ENCODE results near the gene PROX2. TPM values are rescaled to one million over a fixed set of nuclear protein-coding genes. Genes with fewer than 3 reads are reported as not detected.

PROX2 gene
- polyA plus RNA-seq (2013, experiment 1 of 4), result not detected
- not detected for polyA plus RNA-seq (2013, experiment 2 of 4)
- not detected for polyA plus RNA-seq (2013, experiment 3 of 4)
- not detected for polyA plus RNA-seq (2013, experiment 4 of 4)

- Histone ChIP-seq H3K36me3 (ENCODE audit: control insufficient read depth, insufficient read depth, low read length) (no peaks in the 10 kb centered on the region), H3K4me1 (ENCODE audit: control insufficient read depth, insufficient read depth, low read length) (peaks cover 3% of the 10 kb centered on the region), H3K27ac (ENCODE audit: insufficient read depth, low read depth, low read length, poor library complexity, severe bottlenecking) (no peak within 1 kb of the TSS), H3K4me3 (ENCODE audit: insufficient read depth, low read depth, low read length) (no peak within 1 kb of the TSS), H3K27me3 (ENCODE audit: control insufficient read depth, insufficient read depth, low read length, poor library complexity, severe bottlenecking) (no peaks in the 10 kb centered on the region), H3K9me3 (ENCODE audit: control insufficient read depth, low read length) (no peaks in the 10 kb centered on the region)
- 61 to 62% methylated on average over 12 to 13 of the region's 13 CpGs for WGBS, 2 experiments
Observed at GRCh38 chr14:74875941-74876913, at the start of gene PROX2. PROX2 (minus strand) TSS chr14:74876145; CDS start chr14:74863834, 12,311 bp downstream.

GRCh38 chr14:74924061-74924460, 48.1 kb upstream of the PROX2 start:
- Histone ChIP-seq H3K4me1 (ENCODE audit: control insufficient read depth, insufficient read depth, low read length) (no peaks in the 10 kb centered on the region), H3K4me3 (ENCODE audit: insufficient read depth, low read depth, low read length) (no peak overlapping the region), H3K27me3 (ENCODE audit: control insufficient read depth, insufficient read depth, low read length, poor library complexity, severe bottlenecking) (peaks cover 11% of the 10 kb centered on the region), H3K9me3 (ENCODE audit: control insufficient read depth, low read length) (no peaks in the 10 kb centered on the region), H3K36me3 (ENCODE audit: control insufficient read depth, insufficient read depth, low read length) (no peaks in the 10 kb centered on the region), H3K27ac (ENCODE audit: insufficient read depth, low read depth, low read length, poor library complexity, severe bottlenecking) (no peak overlapping the region)
- WGBS, 2 experiments, result 88 to 89% methylated on average over 11 of the region's 11 CpGs

GRCh38 chr14:74922752-74923401, 46.9 kb upstream of the PROX2 start, which contains the start of gene RPS6KL1:
RPS6KL1 (minus strand) TSS chr14:74923260; CDS start chr14:74921541, 1,719 bp downstream.
- 1% methylated on average over 48 to 51 of the region's 51 CpGs for WGBS, 2 experiments
- peaks cover 11% of the 10 kb centered on the region for H3K27me3 ChIP-seq (ENCODE audit: control insufficient read depth, insufficient read depth, low read length, poor library complexity, severe bottlenecking)
- H3K4me3 ChIP-seq (ENCODE audit: insufficient read depth, low read depth, low read length), result peak within 1 kb of the TSS; percentile 64
- H3K27ac ChIP-seq (ENCODE audit: insufficient read depth, low read depth, low read length, poor library complexity, severe bottlenecking), result no peak within 1 kb of the TSS
- H3K4me1 ChIP-seq (ENCODE audit: control insufficient read depth, insufficient read depth, low read length), result no peaks in the 10 kb centered on the region
- H3K9me3 ChIP-seq (ENCODE audit: control insufficient read depth, low read length), result no peaks in the 10 kb centered on the region
- no peaks in the 10 kb centered on the region for H3K36me3 ChIP-seq (ENCODE audit: control insufficient read depth, insufficient read depth, low read length)

GRCh38 chr14:74921987-74922751, 46.2 kb upstream of the PROX2 start:
- peak overlapping the region; percentile 64 for H3K4me3 ChIP-seq (ENCODE audit: insufficient read depth, low read depth, low read length)
- no peak overlapping the region for H3K27ac ChIP-seq (ENCODE audit: insufficient read depth, low read depth, low read length, poor library complexity, severe bottlenecking)
- peaks cover 11% of the 10 kb centered on the region for H3K27me3 ChIP-seq (ENCODE audit: control insufficient read depth, insufficient read depth, low read length, poor library complexity, severe bottlenecking)
- WGBS, 2 experiments, result 70 to 73% methylated on average over 19 of the region's 19 CpGs
- H3K4me1 ChIP-seq (ENCODE audit: control insufficient read depth, insufficient read depth, low read length), result no peaks in the 10 kb centered on the region
- H3K9me3 ChIP-seq (ENCODE audit: control insufficient read depth, low read length), result no peaks in the 10 kb centered on the region
- no peaks in the 10 kb centered on the region for H3K36me3 ChIP-seq (ENCODE audit: control insufficient read depth, insufficient read depth, low read length)

- WGBS, 2 experiments, result 94 to 96% methylated on average over 19 of the region's 19 CpGs
- Histone ChIP-seq H3K4me3 (ENCODE audit: insufficient read depth, low read depth, low read length) (no peak overlapping the region), H3K4me1 (ENCODE audit: control insufficient read depth, insufficient read depth, low read length) (no peaks in the 10 kb centered on the region), H3K36me3 (ENCODE audit: control insufficient read depth, insufficient read depth, low read length) (no peaks in the 10 kb centered on the region), H3K9me3 (ENCODE audit: control insufficient read depth, low read length) (no peaks in the 10 kb centered on the region), H3K27me3 (ENCODE audit: control insufficient read depth, insufficient read depth, low read length, poor library complexity, severe bottlenecking) (peaks cover 11% of the 10 kb centered on the region), H3K27ac (ENCODE audit: insufficient read depth, low read depth, low read length, poor library complexity, severe bottlenecking) (no peak overlapping the region)
Observed at GRCh38 chr14:74921053-74921620, 45.2 kb upstream of the PROX2 start.

- 87 to 92% methylated on average over 4 of the region's 4 CpGs for WGBS, 2 experiments
- Histone ChIP-seq H3K4me1 (ENCODE audit: control insufficient read depth, insufficient read depth, low read length) (no peaks in the 10 kb centered on the region), H3K27ac (ENCODE audit: insufficient read depth, low read depth, low read length, poor library complexity, severe bottlenecking) (no peak overlapping the region), H3K27me3 (ENCODE audit: control insufficient read depth, insufficient read depth, low read length, poor library complexity, severe bottlenecking) (peaks cover 10% of the 10 kb centered on the region), H3K4me3 (ENCODE audit: insufficient read depth, low read depth, low read length) (no peak overlapping the region), H3K9me3 (ENCODE audit: control insufficient read depth, low read length) (no peaks in the 10 kb centered on the region), H3K36me3 (ENCODE audit: control insufficient read depth, insufficient read depth, low read length) (no peaks in the 10 kb centered on the region)
Observed at GRCh38 chr14:74920281-74920680, 44.3 kb upstream of the PROX2 start.

GRCh38 chr14:74919421-74920165, 43.6 kb upstream of the PROX2 start:
- H3K36me3 ChIP-seq (ENCODE audit: control insufficient read depth, insufficient read depth, low read length), result no peaks in the 10 kb centered on the region
- no peak overlapping the region for H3K27ac ChIP-seq (ENCODE audit: insufficient read depth, low read depth, low read length, poor library complexity, severe bottlenecking)
- no peak overlapping the region for H3K4me3 ChIP-seq (ENCODE audit: insufficient read depth, low read depth, low read length)
- peaks cover 8% of the 10 kb centered on the region for H3K27me3 ChIP-seq (ENCODE audit: control insufficient read depth, insufficient read depth, low read length, poor library complexity, severe bottlenecking)
- no peaks in the 10 kb centered on the region for H3K9me3 ChIP-seq (ENCODE audit: control insufficient read depth, low read length)
- H3K4me1 ChIP-seq (ENCODE audit: control insufficient read depth, insufficient read depth, low read length), result no peaks in the 10 kb centered on the region
- WGBS, 2 experiments, result 93 to 95% methylated on average over 22 of the region's 22 CpGs

GRCh38 chr14:74918380-74918779, 42.4 kb upstream of the PROX2 start:
- Histone ChIP-seq H3K4me3 (ENCODE audit: insufficient read depth, low read depth, low read length) (no peak overlapping the region), H3K9me3 (ENCODE audit: control insufficient read depth, low read length) (no peaks in the 10 kb centered on the region)
- WGBS, 2 experiments, result 94% methylated on average over 9 of the region's 9 CpGs

GRCh38 chr14:74917646-74918081, 41.7 kb upstream of the PROX2 start:
- Histone ChIP-seq H3K4me1 (ENCODE audit: control insufficient read depth, insufficient read depth, low read length) (no peaks in the 10 kb centered on the region), H3K4me3 (ENCODE audit: insufficient read depth, low read depth, low read length) (no peak overlapping the region), H3K27me3 (ENCODE audit: control insufficient read depth, insufficient read depth, low read length, poor library complexity, severe bottlenecking) (peaks cover 6% of the 10 kb centered on the region), H3K36me3 (ENCODE audit: control insufficient read depth, insufficient read depth, low read length) (no peaks in the 10 kb centered on the region), H3K27ac (ENCODE audit: insufficient read depth, low read depth, low read length, poor library complexity, severe bottlenecking) (no peak overlapping the region), H3K9me3 (ENCODE audit: control insufficient read depth, low read length) (no peaks in the 10 kb centered on the region)
- WGBS, 2 experiments, result 84 to 91% methylated on average over 13 of the region's 13 CpGs

More at GRCh38 chr14:74918380-74918779, 42.4 kb upstream of the PROX2 start:
- no peaks in the 10 kb centered on the region for H3K36me3 ChIP-seq (ENCODE audit: control insufficient read depth, insufficient read depth, low read length)
- peaks cover 8% of the 10 kb centered on the region for H3K27me3 ChIP-seq (ENCODE audit: control insufficient read depth, insufficient read depth, low read length, poor library complexity, severe bottlenecking)
- H3K4me1 ChIP-seq (ENCODE audit: control insufficient read depth, insufficient read depth, low read length), result no peaks in the 10 kb centered on the region
- no peak overlapping the region for H3K27ac ChIP-seq (ENCODE audit: insufficient read depth, low read depth, low read length, poor library complexity, severe bottlenecking)

Data from ectodermal cell (in vitro differentiated cells).